Measurements from ENCODE around the gene CCDC88C.

Gene CCDC88C

GRCh38 chr14:91405724-91406435 lies 11.7 kb downstream of the CCDC88C start:
- H3K27ac ChIP-seq (ENCODE audit: low read depth, low read length): no peak overlapping the region
- H3K36me3 ChIP-seq (ENCODE audit: insufficient read depth, low read length): no peaks in the 10 kb centered on the region
- no peaks in the 10 kb centered on the region for H3K79me2 ChIP-seq (ENCODE audit: control insufficient read depth, insufficient read depth, low read length, unreplicated experiment)
- H2AFZ ChIP-seq (ENCODE audit: low read length, unreplicated experiment): no peak overlapping the region
- H3K4me3 ChIP-seq (ENCODE audit: low read depth, low read length): no peak overlapping the region
- no peaks in the 10 kb centered on the region for H3K27me3 ChIP-seq (ENCODE audit: insufficient read depth, low read length)
- H3K4me1 ChIP-seq (ENCODE audit: control insufficient read depth, insufficient read depth, low read length, unreplicated experiment): peaks cover 1% of the 10 kb centered on the region

- no peaks in the 10 kb centered on the region for H3K36me3 ChIP-seq (ENCODE audit: insufficient read depth, low read length)
- H3K27ac ChIP-seq (ENCODE audit: low read depth, low read length): no peak overlapping the region
- no peaks in the 10 kb centered on the region for H3K79me2 ChIP-seq (ENCODE audit: control insufficient read depth, insufficient read depth, low read length, unreplicated experiment)
- H3K4me1 ChIP-seq (ENCODE audit: control insufficient read depth, insufficient read depth, low read length, unreplicated experiment): peaks cover 7% of the 10 kb centered on the region
- no peak overlapping the region for H2AFZ ChIP-seq (ENCODE audit: low read length, unreplicated experiment)
- no peaks in the 10 kb centered on the region for H3K27me3 ChIP-seq (ENCODE audit: insufficient read depth, low read length)
- no peak overlapping the region for H3K4me3 ChIP-seq (ENCODE audit: low read depth, low read length)
Observed at GRCh38 chr14:91405241-91405721, 12.3 kb downstream of the CCDC88C start.

GRCh38 chr14:91402771-91403600 lies 14.6 kb downstream of the CCDC88C start:
- H2AFZ ChIP-seq (ENCODE audit: low read length, unreplicated experiment): no peak overlapping the region
- H3K4me3 ChIP-seq (ENCODE audit: low read depth, low read length): no peak overlapping the region
- no peaks in the 10 kb centered on the region for H3K79me2 ChIP-seq (ENCODE audit: control insufficient read depth, insufficient read depth, low read length, unreplicated experiment)
- no peak overlapping the region for H3K27ac ChIP-seq (ENCODE audit: low read depth, low read length)
- H3K36me3 ChIP-seq (ENCODE audit: insufficient read depth, low read length): no peaks in the 10 kb centered on the region
- no peaks in the 10 kb centered on the region for H3K27me3 ChIP-seq (ENCODE audit: insufficient read depth, low read length)
- peaks cover 10% of the 10 kb centered on the region for H3K4me1 ChIP-seq (ENCODE audit: control insufficient read depth, insufficient read depth, low read length, unreplicated experiment)

- no peak overlapping the region for H2AFZ ChIP-seq (ENCODE audit: low read length, unreplicated experiment)
- H3K36me3 ChIP-seq (ENCODE audit: insufficient read depth, low read length): no peaks in the 10 kb centered on the region
- no peaks in the 10 kb centered on the region for H3K27me3 ChIP-seq (ENCODE audit: insufficient read depth, low read length)
- no peaks in the 10 kb centered on the region for H3K79me2 ChIP-seq (ENCODE audit: control insufficient read depth, insufficient read depth, low read length, unreplicated experiment)
- H3K4me3 ChIP-seq (ENCODE audit: low read depth, low read length): no peak overlapping the region
- H3K27ac ChIP-seq (ENCODE audit: low read depth, low read length): no peak overlapping the region
- peaks cover 17% of the 10 kb centered on the region for H3K4me1 ChIP-seq (ENCODE audit: control insufficient read depth, insufficient read depth, low read length, unreplicated experiment)
Observed at GRCh38 chr14:91402348-91402747, 15.3 kb downstream of the CCDC88C start.

GRCh38 chr14:91401751-91402150 lies 15.9 kb downstream of the CCDC88C start:
- H2AFZ ChIP-seq (ENCODE audit: low read length, unreplicated experiment): no peak overlapping the region
- no peaks in the 10 kb centered on the region for H3K27me3 ChIP-seq (ENCODE audit: insufficient read depth, low read length)
- H3K36me3 ChIP-seq (ENCODE audit: insufficient read depth, low read length): no peaks in the 10 kb centered on the region
- no peak overlapping the region for H3K27ac ChIP-seq (ENCODE audit: low read depth, low read length)
- no peak overlapping the region for H3K4me3 ChIP-seq (ENCODE audit: low read depth, low read length)
- peaks cover 18% of the 10 kb centered on the region for H3K4me1 ChIP-seq (ENCODE audit: control insufficient read depth, insufficient read depth, low read length, unreplicated experiment)
- no peaks in the 10 kb centered on the region for H3K79me2 ChIP-seq (ENCODE audit: control insufficient read depth, insufficient read depth, low read length, unreplicated experiment)

GRCh38 chr14:91400696-91401095 lies 16.9 kb downstream of the CCDC88C start:
- 0 out of 2 replicates have a peak overlapping the region, but pooled peaks have one; percentile 10 for H3K27ac ChIP-seq (ENCODE audit: low read depth, low read length)
- H2AFZ ChIP-seq (ENCODE audit: low read length, unreplicated experiment): no peak overlapping the region
- peak overlapping the region; percentile 49; the same call in 1 of the 2 replicates for H3K4me3 ChIP-seq (ENCODE audit: low read depth, low read length)
- H3K27me3 ChIP-seq (ENCODE audit: insufficient read depth, low read length): no peaks in the 10 kb centered on the region
- H3K36me3 ChIP-seq (ENCODE audit: insufficient read depth, low read length): no peaks in the 10 kb centered on the region
- no peaks in the 10 kb centered on the region for H3K79me2 ChIP-seq (ENCODE audit: control insufficient read depth, insufficient read depth, low read length, unreplicated experiment)
- peaks cover 18% of the 10 kb centered on the region for H3K4me1 ChIP-seq (ENCODE audit: control insufficient read depth, insufficient read depth, low read length, unreplicated experiment)

GRCh38 chr14:91399868-91400640 lies 17.6 kb downstream of the CCDC88C start:
- H2AFZ ChIP-seq (ENCODE audit: low read length, unreplicated experiment): no peak overlapping the region
- H3K27me3 ChIP-seq (ENCODE audit: insufficient read depth, low read length): no peaks in the 10 kb centered on the region
- 0 out of 2 replicates have a peak overlapping the region, but pooled peaks have one; percentile 10 for H3K27ac ChIP-seq (ENCODE audit: low read depth, low read length)
- H3K4me3 ChIP-seq (ENCODE audit: low read depth, low read length): no peak overlapping the region
- H3K79me2 ChIP-seq (ENCODE audit: control insufficient read depth, insufficient read depth, low read length, unreplicated experiment): no peaks in the 10 kb centered on the region
- no peaks in the 10 kb centered on the region for H3K36me3 ChIP-seq (ENCODE audit: insufficient read depth, low read length)
- peaks cover 18% of the 10 kb centered on the region for H3K4me1 ChIP-seq (ENCODE audit: control insufficient read depth, insufficient read depth, low read length, unreplicated experiment)

GRCh38 chr14:91398707-91399106 lies 18.9 kb downstream of the CCDC88C start:
- no peaks in the 10 kb centered on the region for H3K36me3 ChIP-seq (ENCODE audit: insufficient read depth, low read length)
- no peaks in the 10 kb centered on the region for H3K79me2 ChIP-seq (ENCODE audit: control insufficient read depth, insufficient read depth, low read length, unreplicated experiment)
- H3K27ac ChIP-seq (ENCODE audit: low read depth, low read length): no peak overlapping the region
- H2AFZ ChIP-seq (ENCODE audit: low read length, unreplicated experiment): no peak overlapping the region
- no peaks in the 10 kb centered on the region for H3K27me3 ChIP-seq (ENCODE audit: insufficient read depth, low read length)
- peaks cover 18% of the 10 kb centered on the region for H3K4me1 ChIP-seq (ENCODE audit: control insufficient read depth, insufficient read depth, low read length, unreplicated experiment)
- H3K4me3 ChIP-seq (ENCODE audit: low read depth, low read length): no peak overlapping the region

GRCh38 chr14:91397965-91398591 lies 19.5 kb downstream of the CCDC88C start:
- Histone ChIP-seq H3K36me3 (ENCODE audit: insufficient read depth, low read length) (no peaks in the 10 kb centered on the region), H3K27ac (ENCODE audit: low read depth, low read length) (no peak overlapping the region), H3K79me2 (ENCODE audit: control insufficient read depth, insufficient read depth, low read length, unreplicated experiment) (no peaks in the 10 kb centered on the region), H3K4me3 (ENCODE audit: low read depth, low read length) (no peak overlapping the region), H3K4me1 (ENCODE audit: control insufficient read depth, insufficient read depth, low read length, unreplicated experiment) (peaks cover 18% of the 10 kb centered on the region), H2AFZ (ENCODE audit: low read length, unreplicated experiment) (peak overlapping the region; percentile 10), H3K27me3 (ENCODE audit: insufficient read depth, low read length) (no peaks in the 10 kb centered on the region)
